ENCODE results near the gene RNF220. TPM values are rescaled to one million over a fixed set of nuclear protein-coding genes. Genes with fewer than 3 reads are reported as not detected.

Gene RNF220
- total and polyA plus RNA-seq, 2 of the 4 experiments (the other 2 are of a cell fraction) = 71.8 to 77.1 TPM

DNA sequence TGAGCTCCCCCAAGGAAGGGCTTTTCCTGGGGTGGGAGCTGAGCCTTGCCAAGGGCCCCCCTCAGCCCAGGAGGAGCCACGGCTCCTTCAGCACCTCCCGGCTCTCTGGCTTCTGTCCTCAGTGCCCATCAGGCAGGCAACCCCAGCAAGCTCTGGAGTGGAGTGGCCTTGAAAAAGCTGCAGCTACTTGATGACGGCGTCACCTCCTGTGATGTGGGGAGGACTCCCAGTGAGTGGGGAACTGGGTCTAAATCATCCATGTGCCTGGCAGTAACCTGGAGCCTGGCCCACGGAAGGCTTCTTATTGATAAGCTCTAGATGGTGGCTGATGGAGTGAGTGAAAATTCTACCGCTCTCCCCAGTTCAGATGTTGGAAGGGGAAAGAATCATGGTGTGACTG, 154.9 kb downstream of the RNF220 start:
- WGBS, 2 experiments (ENCODE audit: extremely low coverage in 2 of 2, insufficient read length in 1 of 2) = 80% methylated on average over 1 of the region's 6 CpGs; no CpG with 5 or more reads in 1 of the 2 experiments
- Histone ChIP-seq H4K91ac (ENCODE audit: insufficient read depth, low read depth, low read length) (no peak overlapping the region), H3K27me3 (ENCODE audit: control insufficient read depth, insufficient read depth, low read length) (peaks cover 56% of the 10 kb centered on the region), H3K4me3 (ENCODE audit: insufficient read depth, low read depth, low read length) (no peak overlapping the region), H2AK5ac (ENCODE audit: low read depth, low read length) (no peak overlapping the region), H4K8ac (ENCODE audit: low read depth in 2 of 2, low read length in 2 of 2) (no peak overlapping the region), H2AK9ac (replicated peaks; ENCODE audit: low read depth, low read length, poor library complexity) (no peak overlapping the region), H2BK5ac (ENCODE audit: low read depth, low read length, poor library complexity, severe bottlenecking) (no peak overlapping the region), H3K79me1 (ENCODE audit: low read depth in 1 of 2, low read length in 2 of 2) (no peaks in the 10 kb centered on the region), H3K9ac (ENCODE audit: low read depth, low read length) (no peak overlapping the region), H3K4me2 (ENCODE audit: low read depth, low read length) (no peak overlapping the region), H3K9me3 (ENCODE audit: control insufficient read depth, insufficient read depth, low read length) (no peaks in the 10 kb centered on the region), H2AFZ (replicated peaks; ENCODE audit: low read length, poor library complexity) (no peak overlapping the region), H3K23ac (ENCODE audit: low read depth, low read length) (no peak overlapping the region), H2BK20ac (ENCODE audit: low read depth, low read length) (no peak overlapping the region), H4K5ac (ENCODE audit: low read depth, low read length) (no peak overlapping the region), H3K27ac (ENCODE audit: insufficient read depth, low read length) (no peak overlapping the region), H2BK120ac (ENCODE audit: low read depth, low read length) (no peak overlapping the region), H3K36me3 (ENCODE audit: control insufficient read depth, insufficient read depth, low read length) (no peaks in the 10 kb centered on the region), H3K56ac (ENCODE audit: extremely low read depth, insufficient read depth, low read length) (no peak overlapping the region), H3K4ac (ENCODE audit: low read depth, low read length) (no peak overlapping the region), H3K4me1 (ENCODE audit: control insufficient read depth, insufficient read depth, low read length) (no peaks in the 10 kb centered on the region), H2BK15ac (ENCODE audit: low read depth, low read length) (no peak overlapping the region), H3K9me1 (ENCODE audit: insufficient read depth, low read length) (no peaks in the 10 kb centered on the region), H3K18ac (ENCODE audit: low read depth, low read length) (no peak overlapping the region), H4K20me1 (ENCODE audit: insufficient read depth, low read length) (no peaks in the 10 kb centered on the region), H3K14ac (replicated peaks; ENCODE audit: low read depth, low read length) (no peak overlapping the region)
- dilution Hi-C loops (cut with HindIII; ENCODE audit: low sequenced_read_pairs, unreplicated experiment) (no loop called here), in situ Hi-C loops (cut with MboI; ENCODE audit: low sequenced_read_pairs) (no loop called here), intact Hi-C loops (cut with micrococcal nuclease) (no loop called here)
- POLR2A ChIA-PET (ENCODE audit: unreplicated experiment) = no interaction called here
- ATAC-seq (ENCODE audit: low read depth) (no peak), DNase-seq (no peak)
- CTCF ChIA-PET = interaction anchor here (1.1 kb wide), 1 partner anchor 12 kb away, joined by 3 read pairs; no protein-coding TSS in a partner anchor
- no TSS peak for BruUV-seq (replicated peaks)
- no peak for TF ChIP-seq CEBPB (IDR thresholded peaks at IDR 0.05; ENCODE audit: low read depth, low read length)
- no peak for TF ChIP-seq BHLHE40 (IDR thresholded peaks at IDR 0.05; ENCODE audit: low read depth, low read length)
- no peak for TF ChIP-seq RCOR1 (IDR thresholded peaks at IDR 0.05; ENCODE audit: insufficient replicate concordance, low read length)
- no peak for TF ChIP-seq RAD21 (IDR thresholded peaks at IDR 0.05; ENCODE audit: low read length)
- no peak for TF ChIP-seq MAFK (IDR thresholded peaks at IDR 0.05; ENCODE audit: low read depth, low read length)
- TF ChIP-seq, protein P1, sequence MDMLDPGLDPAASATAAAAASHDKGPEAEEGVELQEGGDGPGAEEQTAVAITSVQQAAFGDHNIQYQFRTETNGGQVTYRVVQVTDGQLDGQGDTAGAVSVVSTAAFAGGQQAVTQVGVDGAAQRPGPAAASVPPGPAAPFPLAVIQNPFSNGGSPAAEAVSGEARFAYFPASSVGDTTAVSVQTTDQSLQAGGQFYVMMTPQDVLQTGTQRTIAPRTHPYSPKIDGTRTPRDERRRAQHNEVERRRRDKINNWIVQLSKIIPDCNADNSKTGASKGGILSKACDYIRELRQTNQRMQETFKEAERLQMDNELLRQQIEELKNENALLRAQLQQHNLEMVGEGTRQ (IDR thresholded peaks at IDR 0.05; ENCODE audit: low read depth, low read length) = no peak
- TF ChIP-seq MXI1 (IDR thresholded peaks at IDR 0.05; ENCODE audit: borderline replicate concordance, low read depth, low read length) = no peak
- TF ChIP-seq NFE2L2 (IDR thresholded peaks at IDR 0.05; ENCODE audit: low read depth, low read length) = no peak
- no peak for TF ChIP-seq ELK1 (IDR thresholded peaks at IDR 0.05; ENCODE audit: borderline replicate concordance, low read depth, low read length)
- no peak for TF ChIP-seq MAZ (IDR thresholded peaks at IDR 0.05; ENCODE audit: borderline replicate concordance, low read depth, low read length)
- TF ChIP-seq CHD1 (IDR thresholded peaks at IDR 0.05; ENCODE audit: low read depth, low read length) = no peak
- no peak for TF ChIP-seq POLR2A (IDR thresholded peaks at IDR 0.05; ENCODE audit: low read depth, low read length)
- TF ChIP-seq SMC3 (IDR thresholded peaks at IDR 0.05; ENCODE audit: low read depth, low read length) = no peak
- TF ChIP-seq FOS (IDR thresholded peaks at IDR 0.05; ENCODE audit: low read depth, low read length) = no peak
- TF ChIP-seq RFX5 (IDR thresholded peaks at IDR 0.05; ENCODE audit: low read depth, low read length) = no peak
- TF ChIP-seq CTCF (conservative IDR thresholded peaks at IDR 0.05; ENCODE audit: low read depth, low read length) = no peak
